Spleen (tissue), 7 donors: Measurements from ENCODE around the gene C2orf92.
"Not testable (repeated sequence)": the region's sequence is repeated elsewhere in the genome, so short reads cannot be mapped to it uniquely, and the experiment has no call there.

Experiments used
- CTCF ChIP-seq, 11 experiments: fragments of 200-600 bp in 7 of 11; fragments of 450-650 bp in 4 of 11; sonication (generic) in 4 of 11; IDR thresholded peaks in 8 of 11; conservative IDR thresholded peaks in 3 of 11; 1 replicate in 7 of 11; 2 replicates in 4 of 11; pipeline versions ENCODE4 v1.4.0 to v1.8.0; 2016 to 2021; ENCODE audit warnings: antibody characterized with exemption in 11 of 11, inconsistent platforms in 4 of 11, mild to moderate bottlenecking in 1 of 11
- POLR2A ChIP-seq, 3 donors: fragments of 450-650 bp; IDR thresholded peaks; one replicate each; pipeline ENCODE4 v1.5.1; 2017; ENCODE audit warnings: antibody characterized with exemption in 3 of 3, mild to moderate bottlenecking in 1 of 3
- donor health status: DM: no; HTN: no; CAD: no; lungs with moderate emphysema.
- donor health status: DM: no; HTN: no; CAD: no.
- donor health status: DM: no; HTN: no; CAD: no.

- TF ChIP-seq POLR2A (IDR thresholded peaks at IDR 0.05); CTCF (IDR thresholded peaks at IDR 0.05 in 8 of 11, conservative IDR thresholded peaks at IDR 0.05 in 3 of 11): not testable (repeated sequence)
Measured at GRCh38 chr2:97620492-97620891, 49.0 kb upstream of the C2orf92 start.
